SH-SY5Y (cell line): ENCODE measurements around the gene ACSBG1.

Experiments used
- GATA2 ChIP-seq: IDR thresholded peaks from 2 replicates; pipeline ENCODE4 v1.6.1; 2011; ENCODE audit warnings: mild to moderate bottlenecking, low read depth, low read length
- GATA3 ChIP-seq: IDR thresholded peaks from 2 replicates; pipeline ENCODE4 v1.6.1; 2011; ENCODE audit warnings: low read depth, mild to moderate bottlenecking, low read length, moderate library complexity

Gene ACSBG1

GRCh38 chr15:78263351-78263781, 29.0 kb upstream of the ACSBG1 start:
- no peak for TF ChIP-seq GATA2
- TF ChIP-seq GATA3 = no peak

DNA sequence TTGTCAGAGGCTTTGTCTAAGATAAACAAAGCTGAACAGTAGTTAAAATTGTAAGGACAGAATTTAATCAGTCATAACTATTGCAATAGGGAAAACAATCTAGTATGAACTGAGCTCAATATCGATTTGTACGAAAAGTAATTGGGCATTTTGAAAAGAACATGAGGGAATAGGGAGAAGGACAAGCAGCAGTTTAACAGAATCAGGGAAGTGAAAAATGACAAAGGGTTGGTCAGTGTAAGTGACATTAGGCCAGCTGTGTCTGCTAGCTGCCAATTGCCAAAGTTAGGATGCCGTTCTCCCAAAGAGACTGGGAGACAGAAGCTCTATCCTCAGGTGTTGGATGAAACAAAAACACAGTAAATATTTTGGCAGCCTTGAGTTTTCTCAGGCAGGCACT, 26.7 kb upstream of the ACSBG1 start:
- TF ChIP-seq GATA3 (no peak), GATA2 (no peak)

- TF ChIP-seq GATA2 = no peak
- TF ChIP-seq GATA3 = no peak
These were observed 26.1 kb upstream of the ACSBG1 start for GRCh38 chr15:78260489-78260888.

GRCh38 chr15:78259232-78259631, 24.9 kb upstream of the ACSBG1 start:
- no peak for TF ChIP-seq GATA2
- TF ChIP-seq GATA3 = no peak

- TF ChIP-seq GATA3 = no peak
These were observed 23.3 kb upstream of the ACSBG1 start for GRCh38 chr15:78257681-78258080.

DNA sequence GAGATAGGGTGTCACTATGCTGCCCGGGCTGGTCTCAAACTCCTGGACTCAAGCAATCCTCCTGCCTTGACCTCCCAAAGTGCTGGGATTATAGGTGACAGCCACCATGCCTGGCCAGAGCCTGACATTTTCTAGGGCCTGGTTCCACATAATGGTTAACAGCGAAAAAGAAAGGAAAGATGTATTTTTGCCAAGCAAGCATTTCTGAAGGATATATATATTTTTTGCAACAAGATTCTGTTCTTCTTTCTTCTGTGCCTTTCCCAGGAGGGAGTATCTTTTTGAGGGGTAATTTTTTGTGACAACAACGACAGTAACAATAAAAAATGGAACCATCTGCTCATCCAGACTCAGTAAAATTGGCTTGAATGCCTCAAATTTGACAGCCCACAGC, 21.7 kb upstream of the ACSBG1 start:
- TF ChIP-seq GATA2 = no peak
- no peak for TF ChIP-seq GATA3

GRCh38 chr15:78255421-78256043, 21.2 kb upstream of the ACSBG1 start:
- TF ChIP-seq GATA2 = no peak
- no peak for TF ChIP-seq GATA3

GRCh38 chr15:78251136-78251535, 16.8 kb upstream of the ACSBG1 start:
- TF ChIP-seq GATA3 (no peak), GATA2 (no peak)

- TF ChIP-seq GATA3 (no peak), GATA2 (no peak)
These were observed 14.8 kb upstream of the ACSBG1 start for GRCh38 chr15:78249131-78249530.

GRCh38 chr15:78247911-78248310, 13.5 kb upstream of the ACSBG1 start:
- TF ChIP-seq GATA3 = no peak
- TF ChIP-seq GATA2 = no peak

GRCh38 chr15:78244893-78245292, 10.5 kb upstream of the ACSBG1 start:
- TF ChIP-seq GATA2 = no peak
- TF ChIP-seq GATA3 = no peak

DNA sequence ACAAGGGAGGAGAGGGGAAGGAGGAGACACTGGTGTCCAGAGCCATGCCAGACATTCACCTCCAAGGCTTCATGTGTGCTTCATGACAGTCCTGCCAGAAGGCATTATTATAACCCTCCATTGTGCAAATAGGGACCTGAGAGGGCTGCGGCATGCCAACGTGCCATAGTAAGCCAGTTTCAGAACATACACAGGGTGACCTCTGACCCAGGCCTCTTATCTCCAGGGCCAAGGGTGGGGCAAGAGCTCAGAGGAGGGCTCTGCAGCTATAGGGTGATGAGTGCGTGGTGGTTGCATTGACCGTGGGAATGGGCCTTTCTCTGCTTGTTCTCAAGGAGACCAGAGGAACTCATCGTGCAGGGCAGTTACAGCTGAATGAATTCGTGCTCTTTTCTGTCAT, 9.7 kb upstream of the ACSBG1 start:
- TF ChIP-seq GATA3 = no peak
- no peak for TF ChIP-seq GATA2

DNA sequence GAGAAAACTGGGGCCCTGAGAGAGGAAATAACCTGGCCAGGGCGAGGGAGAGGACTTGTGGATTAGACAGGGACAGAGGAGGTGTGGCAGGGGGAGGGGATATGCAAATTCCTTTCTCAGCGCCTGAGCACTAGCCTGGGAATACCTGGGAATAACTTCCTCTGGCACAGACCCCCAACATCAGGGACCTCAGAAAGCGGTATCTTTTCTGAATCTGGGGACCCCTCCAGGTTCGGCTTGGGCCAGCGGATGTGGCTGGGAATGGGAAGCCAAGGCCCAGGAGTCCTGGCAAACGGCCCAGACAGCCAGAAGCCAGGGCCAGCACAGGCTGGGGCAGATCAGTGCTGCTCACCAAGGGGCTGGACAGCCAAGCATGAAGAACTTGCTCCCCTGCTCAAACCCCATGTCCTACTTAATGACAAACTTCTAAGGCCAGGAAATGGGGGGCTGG, 9.2 kb upstream of the ACSBG1 start:
- no peak for TF ChIP-seq GATA3
- no peak for TF ChIP-seq GATA2

- TF ChIP-seq GATA3 (no peak), GATA2 (no peak)
These were observed 8.7 kb upstream of the ACSBG1 start for GRCh38 chr15:78243058-78243457.

GRCh38 chr15:78242128-78242527, 7.8 kb upstream of the ACSBG1 start:
- no peak for TF ChIP-seq GATA3
- TF ChIP-seq GATA2 = no peak

DNA sequence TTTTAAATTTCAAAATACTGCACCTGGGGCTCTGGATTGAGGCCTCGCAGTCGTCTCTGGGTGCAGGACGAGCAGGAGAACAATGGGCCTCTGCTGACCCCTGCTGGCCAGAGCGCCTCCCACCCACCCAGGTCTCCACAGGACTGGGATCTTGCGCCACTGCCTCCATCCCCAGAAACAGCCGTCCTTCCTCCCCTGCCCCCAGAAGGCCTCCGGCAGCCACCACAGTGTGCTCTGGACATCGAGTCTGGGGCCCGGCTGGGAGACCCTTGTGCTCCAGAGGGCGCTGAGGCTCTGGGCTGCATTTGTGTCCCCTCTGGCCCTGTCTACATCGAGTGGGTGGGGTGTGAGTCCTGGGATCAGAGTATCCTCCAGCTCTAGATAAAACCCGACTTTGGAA, 6.7 kb upstream of the ACSBG1 start:
- no peak for TF ChIP-seq GATA3
- no peak for TF ChIP-seq GATA2
